Tibial artery (tissue), 4 donors: ENCODE measurements around the gene BMP2.

Experiments
- DNase-seq, 2 donors: peaks; one replicate each; pipeline ENCODE4 v3.0.0-alpha.2; 2019
- H3K27ac ChIP-seq, 2 donors: fragments of 200-600 bp; sonication (generic) in 1 of 2; 1 replicate in 1 of 2; 2 replicates in 1 of 2; pipeline ENCODE4 v1.5.1; 2018 to 2019; ENCODE audit warnings: mild to moderate bottlenecking in 1 of 2
- H3K27me3 ChIP-seq, 2 donors: fragments of 200-600 bp; sonication (generic) in 1 of 2; one replicate each; pipeline versions ENCODE4 v1.5.1 to v1.6.0; 2016 to 2019
- H3K36me3 ChIP-seq, 3 donors: fragments of 200-600 bp; sonication (generic) in 2 of 3; one replicate each; pipeline ENCODE4 v1.5.1; 2016 to 2019; ENCODE audit warnings: mild to moderate bottlenecking in 2 of 3
- H3K4me1 ChIP-seq, 4 donors: fragments of 200-600 bp; sonication (generic) in 2 of 4; 1 replicate in 3 of 4; 2 replicates in 1 of 4; pipeline ENCODE4 v1.5.1; 2016 to 2019
- H3K4me3 ChIP-seq, 2 donors: fragments of 200-600 bp; sonication (generic) in 1 of 2; 1 replicate in 1 of 2; 2 replicates in 1 of 2; pipeline ENCODE4 v1.5.1; 2018 to 2019; ENCODE audit warnings: mild to moderate bottlenecking in 2 of 2
- H3K9me3 ChIP-seq, 3 donors: fragments of 200-600 bp; sonication (generic) in 1 of 3; one replicate each; pipeline ENCODE4 v1.5.1; 2016 to 2019
- CTCF ChIP-seq, 2 experiments: fragments of 200-600 bp in 1 of 2; fragments of 450-650 bp in 1 of 2; IDR thresholded peaks; one replicate each; pipeline ENCODE4 v1.5.1; 2017 to 2019; ENCODE audit warnings: antibody characterized with exemption in 2 of 2, mild to moderate bottlenecking in 1 of 2, moderate library complexity in 1 of 2
- intact Hi-C: fragments of 100-400 bp; cut with DNase I; formaldehyde crosslinking; loops from one replicate; pipeline ENCODE4 v1.15.0; 2023; ENCODE audit warnings: low total_unique reads

The BMP2 gene

GRCh38 chr20:6756693-6757595, 10.5 kb upstream of the BMP2 start:
- Histone ChIP-seq H3K4me1 (no peaks in the 10 kb centered on the region), H3K36me3 (no peaks in the 10 kb centered on the region), H3K27ac (no peak overlapping the region), H3K9me3 (no peaks in the 10 kb centered on the region), H3K4me3 (no peak overlapping the region), H3K27me3 (no peaks in the 10 kb centered on the region)
- TF ChIP-seq CTCF (IDR thresholded peaks at IDR 0.05), result no peak
- intact Hi-C loops, result no loop called here
- no peak for DNase-seq

GRCh38 chr20:6764619-6765018, 2.9 kb upstream of the BMP2 start:
- H3K4me1 ChIP-seq, result peaks cover 0 to 25% (median 6%) of the 10 kb centered on the region in 4 donors
- no peak overlapping the region for H3K4me3 ChIP-seq
- intact Hi-C loops, result loop anchor here (10.0 kb wide), 3 partner anchors 130 to 520 kb away; no protein-coding TSS in a partner anchor
- no peak for TF ChIP-seq CTCF (IDR thresholded peaks at IDR 0.05)
- DNase-seq, result no peak
- no peaks in the 10 kb centered on the region for H3K27me3 ChIP-seq
- H3K36me3 ChIP-seq, result no peaks in the 10 kb centered on the region
- no peaks in the 10 kb centered on the region for H3K9me3 ChIP-seq
- H3K27ac ChIP-seq, result no peak overlapping the region

GRCh38 chr20:6765469-6766058, 1.9 kb upstream of the BMP2 start:
- TF ChIP-seq CTCF (IDR thresholded peaks at IDR 0.05), result peak; percentile 52 to 55
- H3K4me1 ChIP-seq, result peaks cover 0 to 35% (median 15%) of the 10 kb centered on the region in 4 donors
- H3K36me3 ChIP-seq, result no peaks in the 10 kb centered on the region
- H3K9me3 ChIP-seq, result no peaks in the 10 kb centered on the region
- H3K4me3 ChIP-seq, result no peak overlapping the region
- no peaks in the 10 kb centered on the region for H3K27me3 ChIP-seq
- H3K27ac ChIP-seq, result peak overlapping the region in 1 of 2 donors; percentile 18
- intact Hi-C loops, result loop anchor here (10.0 kb wide), 3 partner anchors 131 to 519 kb away; no protein-coding TSS in a partner anchor
- no peak for DNase-seq

GRCh38 chr20:6766433-6766832, 1.1 kb upstream of the BMP2 start:
- TF ChIP-seq CTCF (IDR thresholded peaks at IDR 0.05), result no peak
- no peaks in the 10 kb centered on the region for H3K9me3 ChIP-seq
- DNase-seq, result no peak
- intact Hi-C loops, result loop anchor here (10.0 kb wide), 3 partner anchors 132 to 518 kb away; no protein-coding TSS in a partner anchor
- H3K36me3 ChIP-seq, result no peaks in the 10 kb centered on the region
- H3K4me1 ChIP-seq, result peaks cover 0 to 36% (median 20%) of the 10 kb centered on the region in 4 donors
- no peaks in the 10 kb centered on the region for H3K27me3 ChIP-seq
- H3K4me3 ChIP-seq, result no peak overlapping the region
- peak overlapping the region in 1 of 2 donors; percentile 18 for H3K27ac ChIP-seq

- Histone ChIP-seq H3K27me3 (no peaks in the 10 kb centered on the region), H3K27ac (peak overlapping the region; percentile 32 to 61), H3K4me3 (peak overlapping the region; percentile 70 to 87), H3K4me1 (peaks cover 0 to 36% (median 20%) of the 10 kb centered on the region in 4 donors), H3K36me3 (no peaks in the 10 kb centered on the region), H3K9me3 (no peaks in the 10 kb centered on the region)
- TF ChIP-seq CTCF (IDR thresholded peaks at IDR 0.05), result no peak
- no peak for DNase-seq
- intact Hi-C loops, result loop anchor here (10.0 kb wide), 3 partner anchors 132 to 518 kb away; no protein-coding TSS in a partner anchor
Measured at GRCh38 chr20:6767126-6767535, 355 bp upstream of the BMP2 start.
